Activated CD4-positive, alpha-beta T cell treated with anti-CD3 and anti-CD28 coated beads, Interleukin-2, amount 50 U/mL, for 16 hours (primary cell): ENCODE results near the gene COPZ1.
A peak's percentile ranks its signal among the peaks of the same experiment; 100 is the strongest.

Experiments
- DNase-seq: peaks from one replicate; pipeline ENCODE4 v3.0.0-alpha.2; 2020

COPZ1 gene

DNA sequence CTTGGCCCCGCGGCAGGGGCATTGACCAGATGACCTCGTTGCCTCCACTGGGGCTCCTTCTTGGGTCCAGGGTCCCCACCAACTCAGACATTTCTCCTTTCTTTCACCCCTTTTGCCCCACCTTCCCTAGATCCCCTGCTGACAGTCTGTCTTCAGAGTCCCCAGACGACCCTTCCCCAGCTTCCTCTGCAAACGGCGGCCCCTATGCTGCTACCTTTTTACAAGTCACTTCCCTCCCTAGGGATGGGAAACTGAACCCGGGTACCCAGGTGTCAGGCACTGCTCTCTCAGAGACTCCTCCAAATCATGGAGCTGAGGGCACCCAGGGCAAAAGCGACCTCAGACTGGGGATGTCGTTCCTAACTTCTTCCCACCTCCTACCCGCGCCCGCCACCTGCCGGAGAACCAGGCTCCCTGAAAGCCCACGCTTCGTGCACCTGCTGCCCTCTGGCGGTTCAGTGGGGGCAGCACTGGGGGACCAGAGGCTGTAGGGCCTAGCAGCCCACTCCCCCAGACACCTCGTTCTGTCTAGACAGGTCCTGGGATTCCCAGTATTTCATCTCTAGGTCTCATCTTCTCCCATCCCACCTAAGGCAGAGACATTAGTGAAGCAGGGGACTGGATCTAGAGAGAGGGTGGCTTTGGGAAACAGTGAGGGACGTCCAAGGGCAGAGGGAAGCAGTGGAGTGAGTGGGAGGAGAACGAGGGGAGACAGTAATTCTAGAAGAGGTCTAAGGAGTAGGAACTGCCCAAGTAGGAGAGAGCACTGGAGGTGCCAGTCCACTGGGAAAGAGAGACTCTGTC is 54.7 kb downstream of the COPZ1 start:
- peak; percentile 90 for DNase-seq

DNA sequence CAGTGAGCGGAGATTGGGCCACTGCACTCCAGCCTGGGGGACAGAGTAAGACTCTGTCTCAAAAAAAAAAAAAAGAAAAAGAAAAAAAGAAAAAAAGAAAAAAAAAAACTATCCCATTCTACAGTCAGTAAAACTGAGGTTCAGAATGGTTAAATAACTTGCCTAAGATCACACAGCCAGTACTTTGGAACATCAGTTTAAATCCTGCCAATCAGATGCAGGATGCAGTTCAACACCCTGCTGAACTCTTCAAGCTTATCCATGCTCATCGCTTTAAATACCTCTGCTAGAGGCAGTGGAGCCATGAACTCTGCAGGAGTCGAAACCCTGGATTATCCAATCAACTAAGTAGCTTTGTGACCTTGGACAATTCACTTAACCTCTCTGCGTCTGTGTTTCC is 56.2 kb downstream of the COPZ1 start:
- DNase-seq, result no peak

DNA sequence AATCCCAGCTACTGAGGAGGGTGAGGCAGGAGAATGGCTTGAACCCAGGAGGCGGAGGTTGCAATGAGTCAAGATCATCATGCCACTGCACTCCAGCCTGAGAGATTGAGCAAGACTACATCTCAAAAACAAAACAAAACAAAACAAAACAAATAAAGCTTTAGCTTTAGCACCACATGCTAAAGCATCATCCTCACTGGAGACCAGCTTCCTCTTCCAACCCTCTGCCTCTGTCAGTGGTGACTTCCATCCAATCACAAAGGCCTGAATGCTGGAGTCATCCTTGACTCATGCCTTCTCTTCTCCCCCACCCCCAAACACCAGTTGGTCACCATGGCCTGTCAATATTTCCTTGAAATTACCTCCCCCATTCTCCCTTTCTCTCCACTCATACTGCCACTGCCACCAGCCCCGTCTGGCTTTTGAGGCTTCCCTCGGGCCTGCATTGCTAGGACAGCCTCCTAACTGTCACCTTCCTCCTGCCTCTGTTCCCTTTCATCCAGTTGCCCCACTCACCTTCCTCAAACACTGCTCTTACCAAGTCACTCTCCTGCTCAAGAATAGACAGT is 58.2 kb downstream of the COPZ1 start:
- peak; percentile 28 for DNase-seq

DNA sequence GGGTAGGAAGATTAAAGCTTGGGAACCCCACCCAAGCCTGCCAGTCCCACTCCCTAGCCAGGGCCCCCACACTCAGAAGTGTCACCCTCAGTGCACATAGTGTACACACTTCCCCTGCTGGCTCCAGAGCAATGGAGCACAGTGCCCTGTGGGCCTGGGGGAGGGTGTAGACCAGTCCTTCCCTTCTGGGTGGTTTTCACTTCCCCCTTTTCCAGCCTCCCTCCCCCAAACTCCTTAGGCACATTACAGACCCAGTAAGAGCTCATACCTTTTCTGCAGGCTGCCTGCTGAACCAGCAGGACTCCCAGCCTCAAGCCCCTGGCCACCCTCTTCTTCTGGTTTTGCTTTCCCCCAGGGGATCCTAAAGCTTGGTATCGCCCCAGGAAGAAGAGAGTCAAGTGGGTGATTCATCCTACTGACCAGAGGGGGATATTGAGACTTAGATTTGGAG is 59.7 kb downstream of the COPZ1 start, which contains the start of gene ZNF385A:
Gene ZNF385A (minus strand): TSS at position 143 of the 451 bp plus-strand sequence. CDS start 219 bp downstream, outside the sequence.
- DNase-seq, result no peak

DNA sequence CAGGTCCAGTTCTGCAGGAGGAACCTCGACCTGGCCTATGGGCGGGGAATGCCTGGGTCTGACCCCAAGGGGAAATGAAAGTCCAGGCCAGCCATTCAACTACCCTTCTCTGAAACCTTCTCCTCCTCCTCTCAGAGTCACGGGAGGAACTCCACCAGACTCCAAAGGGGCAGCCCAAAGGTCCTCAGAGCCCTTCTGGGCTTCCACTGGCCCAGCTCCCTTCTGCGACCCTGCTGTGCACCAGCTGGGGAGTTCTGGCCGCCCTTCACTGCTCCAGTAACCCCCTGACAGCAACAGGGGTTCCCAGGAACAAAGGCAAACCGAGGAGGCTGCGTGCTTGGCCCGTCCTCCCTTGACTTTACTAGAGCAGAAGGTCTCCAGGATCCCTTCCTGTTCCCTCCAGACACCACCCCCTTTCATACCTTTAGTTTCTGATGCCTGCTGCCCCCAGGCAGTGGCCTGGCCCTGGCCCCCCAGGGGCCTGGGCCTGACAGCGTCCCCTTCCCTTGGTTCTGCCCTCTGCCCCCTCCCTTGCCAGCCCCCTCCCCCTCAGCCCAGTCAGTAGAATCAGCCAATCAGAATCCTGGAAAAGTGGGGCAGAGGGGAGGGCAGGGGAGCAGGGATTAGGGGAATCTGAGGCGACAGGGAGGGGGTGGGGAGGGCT is 60.5 kb downstream of the COPZ1 start:
- DNase-seq, result no peak

DNA sequence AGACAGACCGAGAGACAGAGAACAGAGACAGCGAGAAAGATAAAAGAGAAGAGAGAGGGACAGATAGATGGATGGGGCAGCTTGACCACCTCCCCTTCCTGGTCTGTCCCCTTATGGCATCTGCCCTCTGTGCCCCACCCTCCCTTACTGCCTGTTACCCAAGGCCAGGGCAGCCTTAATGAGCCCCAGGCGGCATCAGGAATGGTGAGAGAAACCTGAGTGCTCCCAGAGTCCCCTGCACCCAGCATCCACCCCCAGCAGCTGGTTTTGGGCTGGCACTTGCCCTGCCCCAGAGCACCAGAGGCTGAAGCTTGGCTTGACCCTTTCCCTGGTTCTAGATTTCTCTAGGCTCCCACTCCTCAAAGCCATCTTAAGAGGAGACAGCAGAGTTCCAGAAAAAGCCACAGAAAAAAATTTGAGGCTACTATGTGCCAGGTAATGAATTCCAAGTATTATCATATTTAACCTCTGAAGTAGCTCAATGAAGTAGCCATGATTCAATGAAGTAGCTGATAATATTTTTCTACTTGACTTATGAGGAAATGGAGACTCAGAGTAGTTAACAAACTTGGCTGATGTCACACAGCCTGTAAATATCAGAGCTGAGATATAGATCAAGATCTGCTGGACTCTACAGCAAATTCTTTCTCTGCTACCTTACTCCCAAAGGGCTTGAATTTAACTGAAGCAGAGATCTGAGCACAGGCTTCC is 61.6 kb downstream of the COPZ1 start:
- no peak for DNase-seq

DNA sequence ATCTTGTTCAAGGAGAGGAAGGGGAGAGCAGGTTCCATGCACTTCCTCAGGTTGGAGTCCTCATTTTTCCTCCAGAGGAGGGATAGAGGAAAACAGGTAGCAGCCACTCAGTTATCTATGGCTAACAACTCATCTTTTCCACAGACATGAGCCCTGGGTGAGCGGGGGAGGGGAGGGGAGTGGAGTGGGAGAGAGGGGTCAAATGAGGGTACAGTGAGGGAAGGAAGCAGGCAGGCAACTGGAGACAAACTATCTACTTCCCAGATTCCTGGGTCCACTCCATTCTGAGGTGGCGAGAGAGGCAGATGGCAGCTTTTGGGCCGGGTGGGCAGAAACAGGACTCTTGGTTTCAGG is 62.2 kb downstream of the COPZ1 start:
- DNase-seq, result no peak

DNA sequence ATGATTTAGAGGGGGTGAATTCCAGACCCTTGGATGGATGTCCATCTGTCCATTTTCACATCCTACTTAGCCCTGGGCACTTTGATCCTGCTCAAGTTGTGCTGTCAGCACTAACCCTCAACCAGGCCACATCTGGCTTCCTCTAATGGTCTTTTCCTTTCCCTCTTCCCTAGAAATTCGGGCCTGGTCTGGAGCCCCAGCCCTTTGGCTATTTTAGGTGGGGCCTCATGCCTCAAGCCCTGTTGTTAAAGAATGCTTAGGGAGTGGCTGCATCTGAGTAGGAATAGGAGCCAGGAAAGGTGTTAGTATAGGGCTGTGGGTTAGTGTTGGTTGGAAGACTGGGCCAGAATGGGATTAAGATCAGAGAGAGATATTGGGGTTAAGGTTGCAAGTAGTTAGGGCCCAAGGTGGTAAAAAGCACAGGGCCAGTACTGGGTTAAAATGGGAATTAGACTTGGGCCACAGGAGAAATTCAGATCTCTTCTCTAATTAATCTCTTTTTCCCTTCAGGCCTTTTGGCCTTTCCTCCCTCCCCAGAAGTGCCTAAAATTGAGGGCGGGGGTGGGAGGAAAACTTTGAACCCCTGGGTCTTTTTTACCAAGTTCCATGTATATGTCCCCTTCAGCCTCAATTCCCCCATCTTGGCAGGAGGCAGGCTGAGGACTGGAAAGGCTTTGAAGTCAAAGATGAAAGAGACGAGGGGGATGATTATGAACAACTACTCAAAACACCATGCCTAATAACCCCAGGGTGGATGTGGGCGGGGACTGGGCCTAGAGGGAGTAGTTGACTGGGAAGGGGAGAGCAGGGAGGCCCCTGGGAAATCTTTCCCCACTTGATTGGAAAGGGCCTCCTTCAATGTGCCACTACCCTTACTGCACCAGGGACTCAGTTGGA is 63.6 kb downstream of the COPZ1 start:
- DNase-seq, result no peak

DNA sequence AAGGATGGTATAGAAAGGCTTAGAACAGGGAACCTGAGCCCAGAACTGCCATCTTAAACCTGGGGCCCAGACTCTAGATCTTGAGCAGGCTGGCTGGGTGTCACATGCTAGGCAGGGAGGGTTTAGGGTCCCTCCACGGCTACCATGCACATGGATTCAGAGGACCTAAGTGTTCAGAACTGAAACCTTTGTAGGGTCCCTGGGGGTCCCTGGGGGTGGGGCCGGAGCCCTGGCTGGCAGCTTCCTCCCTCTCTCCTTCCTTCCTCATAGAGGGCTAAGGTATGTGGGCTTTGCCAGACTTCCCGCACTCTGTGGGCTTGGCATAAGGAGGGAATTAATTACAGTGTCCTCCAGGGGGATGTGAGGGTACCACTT is 64.2 kb downstream of the COPZ1 start:
- DNase-seq, result no peak

DNA sequence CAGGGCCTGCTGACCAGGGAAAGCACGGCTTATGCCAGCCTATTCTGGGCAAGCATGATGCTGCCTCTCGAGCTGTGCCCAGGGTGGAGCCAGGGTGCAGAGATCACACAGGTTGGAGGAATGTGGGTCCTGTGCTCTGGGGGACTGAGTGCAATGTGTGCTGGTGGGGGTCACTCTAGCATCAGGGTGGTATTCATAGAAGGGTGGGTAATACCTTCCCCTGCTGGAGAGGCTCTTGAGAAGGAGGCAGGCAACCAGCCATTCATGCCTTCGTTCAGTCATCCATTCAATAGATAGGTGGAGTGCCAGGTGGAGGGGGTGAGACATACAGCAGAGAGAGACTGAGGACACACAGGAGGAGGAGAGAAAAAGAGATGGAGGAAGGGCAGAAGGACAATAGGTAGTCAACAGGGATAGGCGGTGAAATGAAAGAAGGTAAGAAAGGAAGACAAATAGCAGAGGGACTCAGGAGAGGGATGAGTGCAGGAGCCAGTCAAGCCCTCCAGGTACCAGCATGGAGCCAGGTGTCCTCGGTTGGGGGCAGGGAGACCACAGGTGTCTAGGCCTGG is 64.8 kb downstream of the COPZ1 start:
- DNase-seq, result no peak

DNA sequence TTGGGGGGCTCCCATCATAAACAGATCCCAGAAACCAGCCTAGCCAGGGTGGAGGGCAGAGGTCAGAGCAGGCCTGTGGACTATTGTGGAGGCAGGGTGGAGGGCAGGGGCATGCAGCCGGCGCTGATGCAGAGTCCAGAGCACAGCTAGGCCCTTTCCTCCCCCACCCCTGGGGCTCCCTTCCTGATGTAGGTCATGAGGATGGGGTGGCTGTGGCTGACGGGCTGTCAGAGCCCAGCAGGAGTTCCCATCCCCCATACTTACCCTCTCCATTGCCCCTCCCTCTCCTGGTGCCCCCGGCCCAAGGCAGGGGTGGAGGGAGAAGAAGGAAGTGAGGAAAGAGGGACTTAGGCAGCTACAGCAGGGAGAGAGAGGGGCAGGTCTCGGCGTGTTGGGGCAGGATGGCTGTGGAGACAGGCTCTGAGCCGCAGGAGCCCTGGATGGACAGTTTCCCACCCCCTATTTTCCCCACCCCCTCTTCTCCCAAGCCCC is 65.3 kb downstream of the COPZ1 start:
- DNase-seq, result no peak

DNA sequence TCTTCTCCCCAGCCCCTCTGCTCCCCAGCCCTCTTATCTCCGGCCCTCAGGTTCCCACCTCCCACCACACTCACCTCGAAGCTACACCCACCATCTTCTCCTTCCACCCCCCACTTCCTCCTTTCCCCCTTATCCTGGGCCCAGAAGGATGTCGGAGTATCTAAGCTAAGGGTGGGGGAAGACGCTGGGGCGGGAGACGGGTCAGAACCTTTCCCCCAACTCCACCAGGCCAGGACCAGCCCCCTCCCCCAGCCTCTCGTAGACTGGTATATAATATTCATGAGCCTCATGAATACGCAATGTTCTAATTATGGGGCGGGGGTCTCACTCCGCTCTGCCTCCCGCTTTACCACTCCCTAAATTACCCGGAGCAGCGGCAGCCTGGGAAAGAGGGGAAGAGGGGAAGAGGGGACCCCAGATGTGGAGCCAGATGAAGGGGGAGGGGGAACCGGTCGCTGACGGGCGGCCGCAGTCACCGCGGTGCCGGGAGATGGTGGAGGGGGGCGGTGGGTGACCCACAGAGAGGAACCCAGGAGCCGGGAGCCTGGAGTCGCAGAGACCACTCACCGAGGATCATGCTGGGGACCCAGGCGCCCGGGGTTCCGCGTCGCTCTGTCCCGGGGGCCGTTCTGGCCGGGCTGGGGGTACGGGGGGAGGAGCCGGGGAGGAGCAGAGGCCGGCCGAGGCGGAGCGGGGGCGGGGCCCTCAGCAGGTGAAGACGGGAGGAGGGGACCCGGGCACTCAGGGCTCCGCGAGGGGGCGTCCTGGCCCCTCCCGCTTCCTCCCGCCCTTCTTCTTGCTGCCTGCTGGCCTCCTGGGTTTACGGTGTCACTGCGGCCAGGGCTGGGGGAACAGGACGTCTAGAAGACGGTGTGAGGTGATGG is 66.0 kb downstream of the COPZ1 start:
- peak; percentile 46 for DNase-seq

DNA sequence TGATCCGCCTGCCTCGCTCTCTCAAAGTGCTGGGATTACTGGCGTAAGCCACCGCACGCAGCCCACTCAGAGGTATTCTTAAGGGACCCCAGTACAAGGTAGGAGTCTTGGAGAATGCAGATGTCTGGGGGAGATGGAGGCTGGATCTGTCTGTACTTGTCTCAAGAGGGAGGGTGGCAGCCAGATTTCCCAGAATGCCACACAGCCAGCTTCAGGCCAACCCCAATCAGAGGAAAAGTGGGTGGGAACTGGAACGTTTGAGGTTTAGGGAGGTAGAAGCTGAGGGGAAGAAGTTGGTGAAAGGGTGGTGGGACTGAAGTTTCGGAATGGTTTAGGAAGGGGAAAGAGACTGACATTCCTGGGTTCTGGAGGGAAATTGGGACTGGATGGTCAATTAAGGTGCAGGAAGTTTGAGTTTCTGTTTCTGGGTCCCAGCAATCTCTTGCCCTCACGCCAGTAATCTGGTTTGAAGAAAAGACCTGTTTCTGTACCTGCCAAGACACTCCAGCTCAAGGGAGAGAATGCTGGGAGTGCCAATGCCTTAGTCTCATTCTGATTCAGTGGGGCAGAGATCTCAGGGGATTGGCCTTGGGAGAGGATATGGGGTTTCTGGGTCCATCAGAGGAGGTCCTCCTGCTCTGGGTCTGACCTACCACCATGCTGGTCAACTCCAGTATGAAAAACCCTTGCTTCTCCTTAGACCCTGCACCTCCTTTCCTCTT is 67.7 kb downstream of the COPZ1 start:
- no peak for DNase-seq

DNA sequence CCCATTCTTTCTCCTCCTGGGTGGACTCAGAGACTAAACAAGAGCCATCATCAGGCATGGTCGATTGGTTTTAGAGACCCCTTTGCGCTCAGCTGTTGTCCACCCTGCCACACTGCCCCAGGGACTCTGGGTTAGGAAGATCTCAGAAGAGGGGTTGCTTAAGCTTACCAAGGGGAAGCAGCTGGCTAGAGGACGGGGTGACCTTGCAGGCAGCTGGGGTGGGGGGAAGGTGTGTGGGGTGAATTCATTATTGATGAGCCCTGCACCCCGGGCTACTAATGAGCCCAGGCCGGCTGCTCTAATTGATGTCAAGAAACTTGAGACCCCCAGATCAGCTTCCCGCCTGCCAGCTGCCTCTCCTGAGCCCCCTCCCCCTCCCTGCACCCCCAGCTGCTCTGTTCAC is 68.3 kb downstream of the COPZ1 start:
- DNase-seq, result no peak

DNA sequence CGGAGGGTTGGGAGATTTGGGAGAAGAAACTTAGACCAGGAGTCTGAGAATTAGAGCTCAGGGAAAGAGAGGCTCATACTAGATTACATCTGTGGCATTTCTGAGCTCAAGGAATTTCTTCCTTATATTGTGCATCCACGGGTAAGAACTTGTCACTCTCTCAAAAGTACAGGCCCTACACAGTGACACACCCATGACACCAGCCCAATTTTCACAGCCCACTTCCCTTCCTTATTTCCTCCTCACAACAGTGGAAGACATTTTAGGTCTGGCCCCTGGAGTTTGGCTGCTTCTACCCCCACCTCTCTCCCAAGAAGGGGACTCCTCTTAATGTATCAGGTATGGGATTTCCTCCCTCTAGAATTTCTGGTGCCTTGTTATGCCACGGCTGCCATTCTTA is 68.8 kb downstream of the COPZ1 start:
- no peak for DNase-seq

DNA sequence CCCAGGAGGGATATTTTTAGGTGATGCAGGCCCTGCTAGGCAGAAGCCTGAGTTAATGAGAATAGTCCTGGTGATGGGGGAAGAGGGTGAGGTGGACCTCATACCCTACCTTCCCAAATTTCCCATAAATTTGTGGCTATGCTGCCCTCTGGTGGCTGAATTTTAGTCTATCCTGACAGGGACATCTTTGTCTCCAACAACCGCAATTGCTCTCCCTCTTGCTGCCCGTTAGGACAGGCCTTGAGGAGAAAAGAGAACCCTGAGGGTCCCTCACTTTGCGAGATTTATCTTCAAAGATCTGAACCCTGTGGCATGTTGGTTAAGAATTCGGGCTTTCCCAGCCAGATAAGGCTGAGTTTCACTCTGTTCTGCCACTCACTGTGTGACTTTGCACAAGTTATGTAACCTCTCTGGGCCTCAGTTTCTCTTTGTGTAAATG is 69.4 kb downstream of the COPZ1 start:
- DNase-seq, result peak; percentile 52

DNA sequence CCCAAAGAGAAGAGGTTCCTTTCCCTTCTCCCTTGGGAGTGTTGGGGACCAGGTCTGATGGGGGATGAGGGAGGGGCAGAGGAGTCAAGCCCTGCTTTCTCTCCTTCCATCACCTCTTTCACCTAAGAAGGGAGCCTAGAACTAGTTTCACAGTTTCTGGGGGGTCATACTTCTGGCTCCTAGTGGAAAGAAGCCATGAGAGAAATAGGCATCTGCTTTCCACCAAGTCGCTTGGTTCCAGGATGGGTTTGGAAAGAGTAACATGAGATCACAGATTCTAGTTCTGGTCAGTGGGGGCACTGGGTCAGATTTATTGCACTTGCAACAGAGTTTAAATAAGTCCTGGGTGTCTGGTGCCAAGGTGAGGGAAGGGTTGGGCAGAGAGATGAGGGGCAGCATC is 70.1 kb downstream of the COPZ1 start:
- DNase-seq, result no peak

DNA sequence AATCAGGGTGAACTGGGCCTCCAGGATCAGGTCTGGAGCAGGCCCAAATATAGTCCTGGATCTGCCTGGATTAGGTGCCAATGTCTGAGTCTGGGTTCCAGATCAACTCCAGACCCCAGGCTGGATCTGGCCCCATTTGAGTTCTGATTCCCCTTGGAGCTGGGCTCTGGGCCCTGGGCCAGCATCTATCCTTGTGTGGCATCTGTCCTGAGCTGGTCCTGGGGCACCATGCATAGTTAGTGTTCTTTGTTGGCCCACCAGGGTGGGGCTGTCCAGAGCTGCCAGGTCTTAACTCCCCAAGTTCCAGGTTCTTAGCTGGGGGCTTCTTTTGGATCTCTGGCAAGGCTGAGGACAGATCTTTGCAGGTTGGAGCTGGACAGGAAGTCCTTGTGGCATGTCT is 70.6 kb downstream of the COPZ1 start:
- DNase-seq, result no peak

DNA sequence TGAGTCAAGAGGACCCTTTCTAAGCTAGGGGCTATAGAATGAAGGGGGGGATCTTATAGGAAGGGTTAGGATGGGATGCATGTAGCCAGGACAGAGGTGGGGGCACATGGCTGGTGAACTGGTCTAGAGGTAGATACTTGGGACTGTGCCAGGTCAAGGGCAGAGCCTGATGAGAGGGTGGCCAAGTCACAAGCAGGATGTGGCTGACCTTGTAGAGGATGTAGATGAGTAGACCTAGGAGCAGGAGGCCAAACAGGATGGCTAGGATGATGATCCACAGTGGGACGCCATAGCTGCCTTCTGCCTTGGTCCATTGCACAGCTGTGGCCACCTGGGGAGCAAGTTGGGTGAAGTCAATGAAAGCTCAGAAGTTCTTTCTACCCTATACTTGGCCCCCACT is 72.2 kb downstream of the COPZ1 start:
- DNase-seq, result no peak

DNA sequence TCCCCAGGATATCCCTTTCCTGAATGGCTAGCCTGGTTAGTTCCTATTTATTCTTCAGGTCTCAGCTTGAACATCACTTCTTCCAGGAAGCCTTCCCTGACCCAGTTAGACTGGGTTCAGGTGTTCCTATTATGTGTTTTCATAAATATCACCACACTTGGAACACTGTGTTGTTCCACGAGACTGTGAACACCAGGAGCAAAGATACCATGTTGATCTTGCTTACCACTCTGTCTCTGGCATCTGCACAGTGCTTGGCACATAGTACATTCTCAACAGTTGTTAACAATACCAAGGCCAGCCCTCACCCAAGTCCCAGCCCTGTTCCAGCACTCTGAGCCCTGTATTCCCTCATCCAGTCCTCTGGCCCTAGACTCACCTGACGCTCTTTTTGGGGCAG is 73.3 kb downstream of the COPZ1 start:
- DNase-seq, result no peak
